Large intestine (tissue), 3 donors: ENCODE measurements around the gene FGD5. TPM values are rescaled to one million over a fixed set of nuclear protein-coding genes. Genes with fewer than 3 reads are reported as not detected.

Experiments used
- DNase-seq, 2 donors: peaks; one replicate each; pipeline versions ENCODE4 v3.0.0 to v3.0.0-alpha.2; 2013
- H3K27ac ChIP-seq: one replicate; pipeline ENCODE4 v1.5.1; 2013; ENCODE audit warnings: low read length
- H3K27me3 ChIP-seq: 2 replicates; pipeline ENCODE4 v1.6.1; 2013; ENCODE audit warnings: low read length; ENCODE audit not compliant: control insufficient read depth, insufficient read depth
- H3K36me3 ChIP-seq: 2 replicates; pipeline ENCODE4 v1.6.1; 2013; ENCODE audit warnings: low read length; ENCODE audit not compliant: control insufficient read depth, insufficient read depth
- H3K4me1 ChIP-seq: one replicate; pipeline ENCODE4 v1.6.1; 2013; ENCODE audit warnings: low read length; ENCODE audit not compliant: control insufficient read depth, insufficient read depth
- H3K4me3 ChIP-seq: one replicate; pipeline ENCODE4 v1.5.1; 2013; ENCODE audit warnings: low read length
- H3K9me3 ChIP-seq: one replicate; pipeline ENCODE4 v1.6.1; 2013; ENCODE audit warnings: mild to moderate bottlenecking, low read depth, low read length, moderate library complexity; ENCODE audit not compliant: control insufficient read depth
- WGBS: methylation state at CpG from one replicate; pipeline ENCODE4 v1.1.5; 2013; ENCODE audit warnings: low lambda C conversion rate; ENCODE audit not compliant: insufficient coverage; 5-methylcytosine and 5-hydroxymethylcytosine counted together
- polyA plus RNA-seq: library from polyadenylated mRNA; unstranded; fragments of 120-200 nt; gene quantifications from one replicate; pipeline ENCODE4 v1.2.1, GENCODE V29; 2013

The FGD5 gene
- polyA plus RNA-seq, 1 donor: 6.3 TPM

GRCh38 chr3:14853271-14853951, 34.6 kb downstream of the FGD5 start:
- H3K4me3 ChIP-seq: no peak overlapping the region
- no peaks in the 10 kb centered on the region for H3K36me3 ChIP-seq
- no CpG with 5 or more reads among the region's 15 CpGs for WGBS
- peaks cover under 1% of the 10 kb centered on the region for H3K4me1 ChIP-seq
- no peak for DNase-seq
- H3K27ac ChIP-seq: no peak overlapping the region
- H3K9me3 ChIP-seq: peaks cover 4% of the 10 kb centered on the region
- H3K27me3 ChIP-seq: no peaks in the 10 kb centered on the region

GRCh38 chr3:14857506-14857905, 38.7 kb downstream of the FGD5 start:
- H3K4me3 ChIP-seq: no peak overlapping the region
- WGBS: no CpG with 5 or more reads among the region's 3 CpGs
- H3K27ac ChIP-seq: no peak overlapping the region
- H3K27me3 ChIP-seq: no peaks in the 10 kb centered on the region
- no peak for DNase-seq
- no peaks in the 10 kb centered on the region for H3K4me1 ChIP-seq
- H3K36me3 ChIP-seq: no peaks in the 10 kb centered on the region
- peaks cover 4% of the 10 kb centered on the region for H3K9me3 ChIP-seq

GRCh38 chr3:14858105-14858504, 39.3 kb downstream of the FGD5 start:
- H3K27ac ChIP-seq: no peak overlapping the region
- no peak for DNase-seq
- H3K27me3 ChIP-seq: no peaks in the 10 kb centered on the region
- H3K36me3 ChIP-seq: no peaks in the 10 kb centered on the region
- no CpG with 5 or more reads among the region's 1 CpG for WGBS
- H3K4me3 ChIP-seq: no peak overlapping the region
- H3K4me1 ChIP-seq: no peaks in the 10 kb centered on the region
- peaks cover 4% of the 10 kb centered on the region for H3K9me3 ChIP-seq

- no peaks in the 10 kb centered on the region for H3K27me3 ChIP-seq
- no CpG with 5 or more reads among the region's 4 CpGs for WGBS
- H3K36me3 ChIP-seq: no peaks in the 10 kb centered on the region
- H3K4me1 ChIP-seq: no peaks in the 10 kb centered on the region
- H3K9me3 ChIP-seq: peaks cover 4% of the 10 kb centered on the region
- DNase-seq: no peak
- H3K4me3 ChIP-seq: no peak overlapping the region
- no peak overlapping the region for H3K27ac ChIP-seq
These were observed 41.1 kb downstream of the FGD5 start for GRCh38 chr3:14859880-14860279.

- H3K27ac ChIP-seq: no peak overlapping the region
These were observed 42.3 kb downstream of the FGD5 start for GRCh38 chr3:14861031-14861430.

GRCh38 chr3:14861446-14862302, 42.9 kb downstream of the FGD5 start:
- WGBS: no CpG with 5 or more reads among the region's 8 CpGs
- Histone ChIP-seq H3K27ac (no peak overlapping the region), H3K36me3 (no peaks in the 10 kb centered on the region), H3K27me3 (no peaks in the 10 kb centered on the region), H3K9me3 (no peaks in the 10 kb centered on the region), H3K4me1 (no peaks in the 10 kb centered on the region), H3K4me3 (no peak overlapping the region)
- DNase-seq: no peak

More at GRCh38 chr3:14861031-14861430, 42.3 kb downstream of the FGD5 start:
- Histone ChIP-seq H3K36me3 (no peaks in the 10 kb centered on the region), H3K27me3 (no peaks in the 10 kb centered on the region), H3K4me3 (no peak overlapping the region), H3K9me3 (peaks cover 2% of the 10 kb centered on the region), H3K4me1 (no peaks in the 10 kb centered on the region)
- no peak for DNase-seq
- 14% methylated on average over 3 of the region's 7 CpGs for WGBS

GRCh38 chr3:14862303-14862660, 43.5 kb downstream of the FGD5 start:
- Histone ChIP-seq H3K4me3 (no peak overlapping the region), H3K4me1 (no peaks in the 10 kb centered on the region), H3K27me3 (no peaks in the 10 kb centered on the region), H3K36me3 (no peaks in the 10 kb centered on the region), H3K9me3 (no peaks in the 10 kb centered on the region), H3K27ac (no peak overlapping the region)
- no CpG with 5 or more reads among the region's 4 CpGs for WGBS
- DNase-seq: no peak

- H3K4me3 ChIP-seq: no peak overlapping the region
- H3K4me1 ChIP-seq: no peaks in the 10 kb centered on the region
- no peak overlapping the region for H3K27ac ChIP-seq
- DNase-seq: no peak
- H3K9me3 ChIP-seq: no peaks in the 10 kb centered on the region
- H3K27me3 ChIP-seq: no peaks in the 10 kb centered on the region
- no peaks in the 10 kb centered on the region for H3K36me3 ChIP-seq
- no CpG with 5 or more reads among the region's 5 CpGs for WGBS
These were observed 44.0 kb downstream of the FGD5 start for GRCh38 chr3:14862661-14863230.

- H3K9me3 ChIP-seq: no peaks in the 10 kb centered on the region
- DNase-seq: no peak
- H3K27me3 ChIP-seq: no peaks in the 10 kb centered on the region
- no peak overlapping the region for H3K27ac ChIP-seq
- H3K36me3 ChIP-seq: no peaks in the 10 kb centered on the region
- no CpG with 5 or more reads among the region's 10 CpGs for WGBS
- H3K4me3 ChIP-seq: no peak overlapping the region
- no peaks in the 10 kb centered on the region for H3K4me1 ChIP-seq
These were observed 44.8 kb downstream of the FGD5 start for GRCh38 chr3:14863333-14864100.

- Histone ChIP-seq H3K4me1 (no peaks in the 10 kb centered on the region), H3K9me3 (no peaks in the 10 kb centered on the region), H3K27me3 (no peaks in the 10 kb centered on the region), H3K27ac (no peak overlapping the region), H3K36me3 (no peaks in the 10 kb centered on the region), H3K4me3 (no peak overlapping the region)
- no CpG with 5 or more reads among the region's 14 CpGs for WGBS
- DNase-seq: no peak
These were observed 45.4 kb downstream of the FGD5 start for GRCh38 chr3:14864131-14864530.
